ENCODE measurements around the gene C6orf132.

The C6orf132 gene

GRCh38 chr6:42135161-42135560, 7.3 kb downstream of the C6orf132 start:
- no peak for DNase-seq

- no peak for DNase-seq
Observed at GRCh38 chr6:42133926-42134325, 8.5 kb downstream of the C6orf132 start.

- no peak for DNase-seq
Observed at GRCh38 chr6:42131531-42131930, 10.9 kb downstream of the C6orf132 start.

GRCh38 chr6:42129360-42129676, 13.1 kb downstream of the C6orf132 start:
- DNase-seq: no peak

GRCh38 chr6:42128460-42129359, 13.7 kb downstream of the C6orf132 start:
- DNase-seq: no peak

- DNase-seq: no peak
Observed at GRCh38 chr6:42125663-42126062, 16.8 kb downstream of the C6orf132 start.

GRCh38 chr6:42125231-42125630, 17.2 kb downstream of the C6orf132 start:
- DNase-seq: no peak

GRCh38 chr6:42124223-42124836, 18.1 kb downstream of the C6orf132 start:
- no peak for DNase-seq

GRCh38 chr6:42123379-42124103, 18.9 kb downstream of the C6orf132 start:
- no peak for DNase-seq

- DNase-seq: no peak
Observed at GRCh38 chr6:42120895-42121865, 21.2 kb downstream of the C6orf132 start.

- DNase-seq: no peak
Observed at GRCh38 chr6:42118162-42119001, 24.0 kb downstream of the C6orf132 start.

- no peak for DNase-seq
Observed at GRCh38 chr6:42117843-42118161, 24.6 kb downstream of the C6orf132 start.

GRCh38 chr6:42113936-42114636, 28.3 kb downstream of the C6orf132 start:
- no peak for DNase-seq

- DNase-seq: no peak
Observed at GRCh38 chr6:42112351-42112750, 30.1 kb downstream of the C6orf132 start.

GRCh38 chr6:42110683-42111082, 31.7 kb downstream of the C6orf132 start:
- no peak for DNase-seq

GRCh38 chr6:42108071-42108470, 34.3 kb downstream of the C6orf132 start:
- no peak for DNase-seq

GRCh38 chr6:42106112-42107023, 36.1 kb downstream of the C6orf132 start:
- DNase-seq: no peak

GRCh38 chr6:42105709-42106108, 36.7 kb downstream of the C6orf132 start:
- DNase-seq: no peak

GRCh38 chr6:42105156-42105648, 37.2 kb downstream of the C6orf132 start:
- DNase-seq: no peak

GRCh38 chr6:42104804-42105125, 37.7 kb downstream of the C6orf132 start:
- DNase-seq: no peak
